ENCODE measurements around the gene RGS3.

The RGS3 gene

GRCh38 chr9:113556877-113557593 lies 93.5 kb downstream of the RGS3 start:
- TF ChIP-seq, protein P1, sequence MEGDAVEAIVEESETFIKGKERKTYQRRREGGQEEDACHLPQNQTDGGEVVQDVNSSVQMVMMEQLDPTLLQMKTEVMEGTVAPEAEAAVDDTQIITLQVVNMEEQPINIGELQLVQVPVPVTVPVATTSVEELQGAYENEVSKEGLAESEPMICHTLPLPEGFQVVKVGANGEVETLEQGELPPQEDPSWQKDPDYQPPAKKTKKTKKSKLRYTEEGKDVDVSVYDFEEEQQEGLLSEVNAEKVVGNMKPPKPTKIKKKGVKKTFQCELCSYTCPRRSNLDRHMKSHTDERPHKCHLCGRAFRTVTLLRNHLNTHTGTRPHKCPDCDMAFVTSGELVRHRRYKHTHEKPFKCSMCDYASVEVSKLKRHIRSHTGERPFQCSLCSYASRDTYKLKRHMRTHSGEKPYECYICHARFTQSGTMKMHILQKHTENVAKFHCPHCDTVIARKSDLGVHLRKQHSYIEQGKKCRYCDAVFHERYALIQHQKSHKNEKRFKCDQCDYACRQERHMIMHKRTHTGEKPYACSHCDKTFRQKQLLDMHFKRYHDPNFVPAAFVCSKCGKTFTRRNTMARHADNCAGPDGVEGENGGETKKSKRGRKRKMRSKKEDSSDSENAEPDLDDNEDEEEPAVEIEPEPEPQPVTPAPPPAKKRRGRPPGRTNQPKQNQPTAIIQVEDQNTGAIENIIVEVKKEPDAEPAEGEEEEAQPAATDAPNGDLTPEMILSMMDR (conservative IDR thresholded peaks at IDR 0.05; ENCODE audit: control insufficient read depth, insufficient read depth, low read depth, low read length), result no peak
- peak; percentile 71 for DNase-seq (ENCODE audit: low read depth)
- no peak overlapping the region for H3K4me3 ChIP-seq (ENCODE audit: control insufficient read depth, low read depth, low read length)

DNA sequence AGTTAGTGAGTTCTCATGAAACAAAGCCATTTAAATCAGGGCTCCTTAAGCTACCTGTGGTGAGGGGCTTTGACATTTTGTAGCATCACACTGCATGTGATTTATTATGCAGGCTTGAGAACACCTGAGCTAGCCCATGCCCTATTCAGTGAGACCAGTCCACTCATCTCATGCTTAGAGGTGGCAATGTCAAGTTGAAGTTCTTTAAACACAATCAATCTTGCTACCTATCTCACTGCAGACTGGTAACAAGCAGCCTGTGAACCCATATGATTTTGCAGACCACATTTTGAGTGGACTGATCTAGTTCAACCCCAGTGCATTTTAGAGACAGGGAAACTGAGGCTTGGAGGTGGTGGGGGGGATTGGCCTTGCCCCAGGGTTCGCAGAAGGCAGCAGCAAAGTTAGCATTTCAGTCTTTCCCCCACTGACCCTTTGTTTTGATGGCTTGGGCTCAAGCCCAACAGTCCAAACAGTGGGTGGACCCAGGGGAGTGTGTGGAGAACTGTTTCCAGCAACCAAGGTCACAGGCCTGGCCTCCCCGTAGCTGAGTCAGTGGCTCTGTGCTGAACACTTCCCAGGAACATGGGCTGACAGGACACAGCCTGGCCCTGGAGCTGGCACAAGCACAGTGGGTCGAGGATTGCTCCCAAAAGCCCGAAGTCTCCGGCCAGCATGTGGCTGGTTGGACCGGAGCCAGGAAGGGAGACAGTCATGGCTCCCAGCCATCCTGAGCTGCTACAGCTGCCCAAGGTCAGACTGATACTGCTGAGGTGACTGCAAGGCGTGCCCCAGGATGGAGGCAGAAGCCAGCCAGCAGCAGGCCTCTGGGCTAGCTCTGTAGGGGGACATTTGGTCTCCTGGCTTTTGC lies 95.3 kb downstream of the RGS3 start:
- no peak overlapping the region for H3K4me3 ChIP-seq (ENCODE audit: control insufficient read depth, low read depth, low read length)
- TF ChIP-seq, protein P1 (conservative IDR thresholded peaks at IDR 0.05; ENCODE audit: control insufficient read depth, insufficient read depth, low read depth, low read length), result no peak
- peak; percentile 96 for DNase-seq (ENCODE audit: low read depth)

- TF ChIP-seq, protein P1 (conservative IDR thresholded peaks at IDR 0.05; ENCODE audit: control insufficient read depth, insufficient read depth, low read depth, low read length), result no peak
- no peak overlapping the region for H3K4me3 ChIP-seq (ENCODE audit: control insufficient read depth, low read depth, low read length)
- no peak for DNase-seq (ENCODE audit: low read depth)
Observed at GRCh38 chr9:113559834-113560800, 96.6 kb downstream of the RGS3 start.

DNA sequence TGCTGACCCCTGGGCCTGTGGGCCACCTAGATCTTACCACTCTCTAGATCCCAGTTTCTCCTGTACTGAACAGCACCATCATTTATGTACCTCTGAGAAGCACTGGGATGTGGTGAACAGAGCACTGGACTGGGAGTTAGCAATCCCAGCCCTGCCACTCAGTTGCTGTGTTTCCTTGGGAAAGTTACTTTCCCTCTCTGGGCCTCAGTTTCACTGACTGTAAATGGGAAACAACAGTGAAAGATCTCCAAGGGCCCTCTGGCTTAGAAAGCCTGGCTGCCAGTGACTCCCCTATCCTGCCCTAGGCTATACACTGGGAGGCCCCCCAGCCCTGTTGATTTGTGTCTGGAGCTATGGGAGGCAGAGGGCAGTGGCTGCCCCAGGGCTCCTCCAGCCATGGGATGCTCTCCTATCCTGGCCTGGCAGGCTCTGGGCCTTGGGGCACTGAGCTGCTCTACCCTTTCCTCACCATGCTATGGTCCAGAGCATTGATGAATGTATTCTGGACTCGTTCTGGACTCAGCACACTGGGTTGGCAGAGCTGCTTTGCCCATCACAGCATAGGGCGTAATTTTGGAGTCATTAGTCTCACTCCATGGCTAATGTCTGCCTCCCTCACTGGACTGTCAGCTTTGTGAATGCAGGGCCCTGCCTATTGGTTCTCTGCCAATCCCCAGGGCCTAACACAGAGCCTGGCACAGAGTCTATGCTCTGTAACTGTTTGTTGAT lies 99.3 kb downstream of the RGS3 start:
- TF ChIP-seq, protein P1 (conservative IDR thresholded peaks at IDR 0.05; ENCODE audit: control insufficient read depth, insufficient read depth, low read depth, low read length), result no peak
- H3K4me3 ChIP-seq (ENCODE audit: control insufficient read depth, low read depth, low read length), result no peak overlapping the region
- DNase-seq (ENCODE audit: low read depth), result no peak

GRCh38 chr9:113563826-113564497 lies 100.4 kb downstream of the RGS3 start:
- DNase-seq (ENCODE audit: low read depth), result no peak
- TF ChIP-seq, protein P1 (conservative IDR thresholded peaks at IDR 0.05; ENCODE audit: control insufficient read depth, insufficient read depth, low read depth, low read length), result no peak
- no peak overlapping the region for H3K4me3 ChIP-seq (ENCODE audit: control insufficient read depth, low read depth, low read length)
